Testis (tissue), 2 donors: ENCODE data around the gene HMCN1.

ENCODE experiments used
- CTCF ChIP-seq, 3 experiments: fragments of 450-650 bp in 2 of 3; fragments of 200-600 bp in 1 of 3; sonication (generic) in 1 of 3; IDR thresholded peaks; one replicate each; pipeline ENCODE4 v1.5.1; 2016 to 2019; ENCODE audit warnings: antibody characterized with exemption in 3 of 3, mild to moderate bottlenecking in 2 of 3, moderate library complexity in 1 of 3
- POLR2A ChIP-seq: fragments of 450-650 bp; IDR thresholded peaks from one replicate; pipeline ENCODE4 v1.6.1; 2017; ENCODE audit warnings: antibody characterized with exemption, mild to moderate bottlenecking, moderate library complexity

GRCh38 chr1:186146974-186147373, 412.8 kb downstream of the HMCN1 start:
- TF ChIP-seq CTCF (IDR thresholded peaks at IDR 0.05) (no peak), POLR2A (no peak)
